Measurements from ENCODE around the gene DNAH3.

DNA sequence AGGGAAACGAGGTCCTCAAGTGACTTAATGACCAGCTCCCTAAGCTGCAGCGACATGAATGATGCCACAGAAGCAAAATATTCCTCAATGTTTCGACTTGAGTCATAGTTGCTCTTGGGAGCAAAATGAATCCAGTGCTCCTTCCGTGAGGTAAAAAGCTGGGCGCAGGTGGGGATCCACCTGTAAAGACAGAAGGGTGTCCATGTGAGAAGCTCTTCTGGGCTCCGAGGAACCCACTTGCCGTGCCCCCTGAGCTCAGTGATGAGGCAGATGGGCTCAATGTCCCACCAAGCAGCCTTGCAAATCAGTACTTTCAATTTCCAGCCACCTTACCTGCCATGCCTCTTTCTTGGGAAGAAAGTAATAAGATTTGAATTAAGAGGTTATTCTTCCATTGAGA, 25.5 kb downstream of the DNAH3 start:
- TF ChIP-seq, protein P1, sequence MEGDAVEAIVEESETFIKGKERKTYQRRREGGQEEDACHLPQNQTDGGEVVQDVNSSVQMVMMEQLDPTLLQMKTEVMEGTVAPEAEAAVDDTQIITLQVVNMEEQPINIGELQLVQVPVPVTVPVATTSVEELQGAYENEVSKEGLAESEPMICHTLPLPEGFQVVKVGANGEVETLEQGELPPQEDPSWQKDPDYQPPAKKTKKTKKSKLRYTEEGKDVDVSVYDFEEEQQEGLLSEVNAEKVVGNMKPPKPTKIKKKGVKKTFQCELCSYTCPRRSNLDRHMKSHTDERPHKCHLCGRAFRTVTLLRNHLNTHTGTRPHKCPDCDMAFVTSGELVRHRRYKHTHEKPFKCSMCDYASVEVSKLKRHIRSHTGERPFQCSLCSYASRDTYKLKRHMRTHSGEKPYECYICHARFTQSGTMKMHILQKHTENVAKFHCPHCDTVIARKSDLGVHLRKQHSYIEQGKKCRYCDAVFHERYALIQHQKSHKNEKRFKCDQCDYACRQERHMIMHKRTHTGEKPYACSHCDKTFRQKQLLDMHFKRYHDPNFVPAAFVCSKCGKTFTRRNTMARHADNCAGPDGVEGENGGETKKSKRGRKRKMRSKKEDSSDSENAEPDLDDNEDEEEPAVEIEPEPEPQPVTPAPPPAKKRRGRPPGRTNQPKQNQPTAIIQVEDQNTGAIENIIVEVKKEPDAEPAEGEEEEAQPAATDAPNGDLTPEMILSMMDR (conservative IDR thresholded peaks at IDR 0.05), result no peak
- no peak for TF ChIP-seq EZH2 (IDR thresholded peaks at IDR 0.05; ENCODE audit: low read depth)

Measured in PC-9 (cell line).